T-helper 17 cell (primary cell): ENCODE measurements around the gene ILF3. TPM values are rescaled to one million over a fixed set of nuclear protein-coding genes. Genes with fewer than 3 reads are reported as not detected.
"Not testable (repeated sequence)": the region's sequence is repeated elsewhere in the genome, so short reads cannot be mapped to it uniquely, and the experiment has no call there.

Source experiments
- ATAC-seq: fragments of 150-1000 bp; cut with Tn5 transposase; 2 replicates; pipeline ENCODE4 v1.10.0; 2021; ENCODE audit warnings: mild to moderate bottlenecking, moderate library complexity
- DNase-seq, 3 donors: peaks; one replicate each; pipeline versions ENCODE4 v3.0.0 to v3.0.0-alpha.2; 2020 to 2021
- H3K9me3 ChIP-seq: one replicate; pipeline ENCODE4 v1.7.0; 2013; ENCODE audit warnings: low read length, mild to moderate bottlenecking; ENCODE audit not compliant: control insufficient read depth, poor library complexity, severe bottlenecking
- H3K27ac Mint-ChIP-seq: one replicate; pipeline ENCODE4 v1.8.0; 2022; ENCODE audit warnings: mild to moderate bottlenecking, moderate library complexity, mixed read lengths
- H3K27me3 Mint-ChIP-seq: one replicate; pipeline ENCODE4 v1.8.0; 2022; ENCODE audit warnings: mixed read lengths
- H3K36me3 Mint-ChIP-seq: one replicate; pipeline ENCODE4 v1.8.0; 2022; ENCODE audit warnings: low read depth, mixed read lengths
- H3K4me1 Mint-ChIP-seq: one replicate; pipeline ENCODE4 v1.8.0; 2022; ENCODE audit warnings: mild to moderate bottlenecking, mixed read lengths
- H3K4me3 Mint-ChIP-seq: one replicate; pipeline ENCODE4 v1.8.0; 2022; ENCODE audit warnings: mild to moderate bottlenecking, moderate library complexity, mixed read lengths
- total RNA-seq, 4 donors: library from RNA in 2 of 4; stranded (reverse) in 2 of 4; gene quantifications; one replicate each; pipeline ENCODE4 v1.2.3 and lab custom pipeline; 2022 to 2026

Gene ILF3
- total RNA-seq, 2 donors from 2014 or later, result 428 to 456 TPM

DNA sequence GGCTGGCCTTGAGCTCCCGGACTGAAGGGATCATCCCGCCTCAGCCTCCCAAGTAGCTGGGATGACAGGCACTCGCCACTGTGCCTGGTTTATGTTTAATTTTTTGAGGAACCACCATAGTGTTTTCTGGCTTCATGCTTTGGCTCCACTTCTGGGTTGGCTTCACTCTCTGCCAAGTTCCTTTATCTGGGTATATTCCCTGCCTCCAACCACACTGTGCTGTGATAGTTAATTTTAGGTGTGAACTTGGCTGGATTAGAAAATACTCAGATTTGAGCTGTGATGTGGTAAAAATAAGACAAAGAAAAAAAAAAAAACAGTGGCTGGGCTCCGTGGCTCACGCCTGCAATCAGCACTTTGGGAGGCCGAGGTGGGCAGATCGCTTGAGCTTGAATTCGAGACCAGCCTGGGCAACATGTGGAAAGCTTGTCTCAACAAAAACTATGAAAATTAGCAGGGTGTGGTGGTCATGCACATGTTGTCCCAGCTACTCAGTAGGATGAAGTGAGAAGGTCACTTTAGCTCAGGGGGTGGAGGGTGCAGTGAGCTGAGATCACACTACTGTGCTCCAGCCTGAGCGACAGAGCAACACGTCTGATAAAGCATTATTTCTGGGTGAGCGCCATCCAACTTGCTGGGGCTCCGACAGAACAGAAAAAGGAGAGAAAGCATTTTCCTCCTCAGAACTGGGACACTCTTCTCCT, 7.5 kb upstream of the ILF3 start:
- H3K27ac Mint-ChIP-seq, result no peak overlapping the region

DNA sequence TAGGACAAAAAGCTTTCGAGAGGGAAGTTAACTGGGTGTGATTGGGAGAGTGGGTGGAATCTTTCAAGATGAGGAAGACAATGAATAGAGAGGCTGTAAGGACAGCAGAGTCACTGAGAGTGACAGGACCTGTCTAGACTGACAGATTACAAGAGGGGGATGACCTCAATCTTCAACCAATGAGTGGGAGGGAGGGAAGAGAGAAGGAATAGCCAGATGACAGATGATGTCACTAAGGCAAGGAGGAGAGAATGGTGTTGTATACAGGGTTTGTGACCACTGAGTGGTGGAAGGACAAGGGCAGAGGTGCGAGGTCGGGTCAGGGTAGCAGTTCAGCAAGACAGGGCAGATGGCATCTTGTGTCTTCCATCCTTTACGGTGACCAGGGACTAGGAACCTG, 5.8 kb upstream of the ILF3 start:
- Mint-ChIP-seq H3K27ac (peak overlapping the region; percentile 86), H3K36me3 (no peaks in the 10 kb centered on the region), H3K4me3 (no peak overlapping the region), H3K27me3 (no peaks in the 10 kb centered on the region), H3K4me1 (peaks cover 25% of the 10 kb centered on the region)
- DNase-seq (no peak), ATAC-seq (no peak)
- no peaks in the 10 kb centered on the region for H3K9me3 ChIP-seq

More for the DNA sequence above, 7.5 kb upstream of the ILF3 start:
- DNase-seq (no peak), ATAC-seq (no peak)
- H3K4me3 Mint-ChIP-seq, result no peak overlapping the region
- H3K4me1 Mint-ChIP-seq, result peaks cover 26% of the 10 kb centered on the region
- H3K36me3 Mint-ChIP-seq, result no peaks in the 10 kb centered on the region
- H3K9me3 ChIP-seq, result no peaks in the 10 kb centered on the region
- no peaks in the 10 kb centered on the region for H3K27me3 Mint-ChIP-seq

DNA sequence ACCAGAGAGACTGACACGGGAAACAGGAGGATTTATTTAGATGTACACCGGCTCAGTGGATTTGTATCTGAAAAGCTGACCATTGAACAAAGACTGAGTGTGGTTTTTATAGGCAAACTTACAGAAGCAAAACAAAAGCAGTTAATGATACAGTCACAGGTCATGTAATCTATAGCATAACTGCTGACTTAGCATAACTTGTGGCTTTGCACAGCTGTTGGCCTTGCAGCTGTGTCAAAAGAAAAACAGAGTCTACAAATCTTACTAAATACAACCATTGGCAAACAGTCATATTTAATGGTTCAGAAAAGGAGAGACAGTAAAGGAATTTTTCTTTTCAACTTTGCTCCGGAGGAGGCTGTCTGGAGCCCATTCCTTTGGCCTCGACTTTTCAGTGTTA, 2.3 kb upstream of the ILF3 start:
- H3K9me3 ChIP-seq, result no peaks in the 10 kb centered on the region
- DNase-seq (no peak), ATAC-seq (no peak)
- Mint-ChIP-seq H3K36me3 (no peaks in the 10 kb centered on the region), H3K27me3 (no peaks in the 10 kb centered on the region), H3K27ac (peak overlapping the region; percentile 99), H3K4me3 (peak overlapping the region; percentile 63), H3K4me1 (peaks cover 32% of the 10 kb centered on the region)

DNA sequence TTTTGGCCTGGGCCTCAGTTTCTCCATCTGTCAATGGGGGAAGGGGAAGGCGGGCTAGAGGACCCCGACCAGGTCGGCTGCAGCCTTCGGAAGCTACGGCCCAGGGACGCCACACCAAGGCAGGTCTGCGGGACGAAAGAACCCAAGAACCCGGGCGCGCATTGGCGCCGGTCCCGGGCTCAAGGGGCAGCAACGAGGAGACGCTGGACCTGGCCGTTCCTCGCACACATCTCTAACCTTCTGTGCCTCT, 739 bp upstream of the ILF3 start:
- ATAC-seq (no peak), DNase-seq (no peak)
- Mint-ChIP-seq H3K4me3 (peak overlapping the region; percentile 93), H3K4me1 (peaks cover 36% of the 10 kb centered on the region), H3K27me3 (no peaks in the 10 kb centered on the region), H3K36me3 (peaks cover 2% of the 10 kb centered on the region), H3K27ac (peak overlapping the region; percentile 99)
- no peaks in the 10 kb centered on the region for H3K9me3 ChIP-seq

DNA sequence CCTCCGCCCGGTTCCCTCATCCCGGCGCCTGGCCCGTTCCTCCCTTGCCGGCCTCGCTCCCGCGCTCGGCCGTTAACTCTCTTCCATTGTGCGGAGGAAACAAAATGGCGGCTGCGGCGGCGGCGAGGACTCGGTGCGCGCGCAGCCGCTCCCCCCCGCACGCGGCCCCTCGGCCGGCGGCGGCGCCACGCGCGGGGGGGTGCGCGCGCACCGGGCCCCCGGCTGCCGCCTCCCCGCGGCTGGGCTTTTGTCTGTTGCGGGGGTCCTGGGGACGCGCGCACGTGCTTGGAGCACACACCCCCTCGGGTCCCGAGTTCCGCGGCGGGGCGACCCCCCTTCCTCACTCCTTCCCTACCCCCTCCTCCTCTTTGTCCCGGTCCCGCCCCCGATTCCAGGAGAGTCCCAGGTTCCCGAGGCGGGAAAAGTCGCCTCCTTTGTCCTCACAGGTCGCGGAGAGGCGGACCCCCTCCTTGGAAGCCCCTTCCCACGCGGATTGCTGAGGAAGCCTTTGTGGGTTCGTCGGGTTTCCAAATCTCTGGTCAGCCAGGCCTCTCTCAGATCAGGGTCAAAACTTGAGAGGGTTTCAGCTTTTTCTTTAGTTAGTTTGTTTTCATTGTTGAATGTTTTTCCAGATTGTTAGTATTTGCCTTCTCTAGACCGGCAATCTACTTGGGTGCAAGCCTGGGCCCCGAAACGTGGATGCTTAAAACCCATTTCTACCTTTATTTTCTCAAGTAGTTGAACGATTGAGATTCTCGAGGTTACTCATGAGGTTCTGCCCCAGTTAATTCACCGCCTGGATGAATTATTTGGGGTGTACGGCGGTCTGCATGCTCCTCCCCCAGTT, 687 bp downstream of the ILF3 start:
- DNase-seq, result peak; percentile 51 to 65 (median 64)
- Mint-ChIP-seq H3K4me3 (peak overlapping the region; percentile 93), H3K27me3 (no peaks in the 10 kb centered on the region), H3K27ac (peak overlapping the region; percentile 99), H3K4me1 (peaks cover 39% of the 10 kb centered on the region), H3K36me3 (peaks cover 2% of the 10 kb centered on the region)
- ATAC-seq, result peak; percentile 24
- H3K9me3 ChIP-seq, result no peaks in the 10 kb centered on the region

DNA sequence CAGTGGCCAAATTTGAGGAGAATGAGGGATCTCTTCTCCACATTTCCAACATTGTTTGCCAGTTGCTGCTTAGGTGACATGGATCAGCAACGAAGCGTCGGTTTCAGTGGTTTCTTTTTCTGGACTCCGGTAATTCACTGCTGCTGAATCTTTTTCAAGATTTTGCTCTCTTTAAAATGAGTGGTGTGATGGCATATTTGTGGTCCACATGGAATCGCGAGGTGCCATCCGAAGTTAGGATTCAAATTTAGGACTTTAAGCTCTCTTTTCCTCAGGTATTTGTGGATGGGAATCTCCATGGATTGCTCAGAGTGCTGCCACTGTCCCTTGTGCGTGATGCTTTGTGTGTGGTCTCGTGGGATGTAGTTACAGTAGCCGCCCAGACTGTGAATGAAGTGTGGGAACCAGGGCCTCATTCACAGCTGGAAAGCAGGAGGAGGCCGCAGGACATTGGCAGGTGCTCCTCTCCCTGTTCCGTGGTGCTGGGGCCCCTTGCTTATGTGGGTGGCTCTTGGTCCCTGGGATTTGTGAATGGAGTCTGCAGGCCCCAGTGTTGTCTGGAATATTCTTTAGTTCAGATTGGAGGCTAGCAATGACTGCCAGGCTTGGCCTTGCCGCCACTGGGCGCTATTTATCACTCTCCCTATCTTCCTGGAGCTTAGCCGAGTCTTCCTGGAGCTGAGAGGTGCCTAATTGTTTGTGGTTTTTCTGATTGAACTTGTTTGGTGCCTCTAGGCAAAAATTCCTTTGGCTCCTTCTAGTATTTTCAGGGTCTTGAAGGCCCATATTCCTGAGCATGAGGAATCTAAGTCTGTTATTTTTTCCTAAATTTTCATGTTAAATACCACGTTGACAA, 1.5 kb downstream of the ILF3 start:
- no peak for DNase-seq
- Mint-ChIP-seq H3K27me3 (no peaks in the 10 kb centered on the region), H3K27ac (peak overlapping the region; percentile 99), H3K4me3 (peak overlapping the region; percentile 93), H3K36me3 (peaks cover 2% of the 10 kb centered on the region), H3K4me1 (peaks cover 44% of the 10 kb centered on the region)
- ATAC-seq, result no peak
- H3K9me3 ChIP-seq, result no peaks in the 10 kb centered on the region

DNA sequence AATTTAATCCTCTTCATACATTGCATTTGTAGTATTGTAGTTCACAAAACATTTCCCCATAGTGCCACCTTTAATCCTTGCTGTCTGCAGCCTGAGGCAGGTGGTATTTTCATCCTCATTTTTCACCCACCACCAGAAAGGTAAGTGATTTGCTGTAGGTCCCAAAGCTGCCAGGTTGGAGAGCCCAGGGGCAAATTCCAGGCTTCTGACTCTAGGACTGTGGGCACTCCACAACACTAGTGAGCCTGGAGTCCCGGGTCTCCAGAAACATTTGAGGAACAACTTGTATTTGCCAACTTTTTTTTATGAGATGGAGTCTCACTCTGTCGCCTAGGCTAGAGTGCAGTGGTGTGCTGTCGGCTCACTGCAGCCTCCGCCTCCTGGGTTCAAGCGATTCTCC, 6.2 kb downstream of the ILF3 start:
- Mint-ChIP-seq H3K4me1 (peaks cover 48% of the 10 kb centered on the region), H3K4me3 (no peak overlapping the region)

DNA sequence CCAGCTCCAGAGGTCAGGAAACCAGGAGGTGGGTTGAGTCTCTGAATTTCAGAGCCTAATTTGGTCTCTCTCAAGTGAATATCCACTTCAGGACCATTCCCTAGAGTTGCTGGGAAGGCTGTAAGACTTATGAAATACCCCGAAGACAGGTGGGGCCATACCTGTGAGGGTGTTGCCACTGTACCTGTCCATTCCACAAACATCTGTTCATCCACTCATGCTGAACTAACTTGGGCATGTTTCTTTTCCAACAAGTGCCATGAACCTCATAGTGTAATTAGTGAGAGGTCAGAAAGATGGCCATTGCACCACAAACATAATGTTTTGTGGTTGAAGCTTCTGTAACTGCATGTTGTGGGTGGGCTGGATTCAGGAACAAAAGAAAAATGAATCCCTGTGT, 7.8 kb downstream of the ILF3 start:
- H3K27me3 Mint-ChIP-seq, result no peaks in the 10 kb centered on the region
- peaks cover 2% of the 10 kb centered on the region for H3K36me3 Mint-ChIP-seq
- no peaks in the 10 kb centered on the region for H3K9me3 ChIP-seq
- H3K4me1 Mint-ChIP-seq, result peaks cover 36% of the 10 kb centered on the region
- DNase-seq (no peak), ATAC-seq (no peak)
- no peak overlapping the region for H3K27ac Mint-ChIP-seq
- H3K4me3 Mint-ChIP-seq, result no peak overlapping the region

More for the DNA sequence above, 6.2 kb downstream of the ILF3 start:
- H3K27ac Mint-ChIP-seq, result peak overlapping the region; percentile 47
- no peak for ATAC-seq
- no peaks in the 10 kb centered on the region for H3K9me3 ChIP-seq
- DNase-seq, result no peak
- peaks cover 2% of the 10 kb centered on the region for H3K36me3 Mint-ChIP-seq
- no peaks in the 10 kb centered on the region for H3K27me3 Mint-ChIP-seq

DNA sequence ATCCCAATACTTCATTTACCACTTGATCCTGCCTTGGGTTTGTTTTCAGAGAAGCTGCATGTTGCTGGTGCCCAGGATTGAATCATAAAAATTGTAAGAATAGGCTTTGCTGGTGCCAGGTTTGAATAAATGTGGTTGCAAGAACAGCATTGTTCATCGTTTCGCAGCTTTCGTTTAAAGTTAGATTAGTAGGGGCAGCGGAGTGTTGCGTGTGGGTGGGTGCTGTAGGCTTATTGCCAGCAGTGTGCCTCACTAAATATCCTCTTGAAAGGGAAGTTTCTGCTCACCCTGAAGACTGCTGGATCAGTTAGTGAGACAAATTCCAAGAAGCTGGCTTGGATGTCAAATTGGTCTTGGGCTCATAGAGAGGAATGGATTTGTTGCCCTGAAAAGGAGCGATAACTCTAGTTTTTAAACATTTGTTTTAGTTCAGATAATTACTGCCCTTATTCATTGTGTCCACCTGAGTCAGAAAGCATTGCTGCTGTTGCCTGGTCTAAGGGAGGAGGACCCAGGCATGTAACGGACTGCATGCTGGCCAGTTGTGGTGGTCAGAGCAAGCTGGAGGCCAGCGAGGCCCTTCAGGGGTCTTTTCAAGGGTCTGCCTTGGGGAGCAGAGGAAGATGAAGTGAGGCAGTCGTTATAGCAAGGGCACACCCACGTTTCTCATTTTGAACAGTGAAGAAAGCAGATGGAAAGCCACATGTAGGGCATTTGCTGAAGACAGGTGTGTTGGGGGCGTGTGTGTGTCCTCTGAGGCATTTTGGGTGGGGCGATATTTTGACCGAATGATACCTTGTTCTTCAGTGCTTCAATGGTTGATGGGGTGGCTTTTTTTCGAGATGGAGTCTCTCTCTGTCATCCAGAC, 8.5 kb downstream of the ILF3 start:
- no peaks in the 10 kb centered on the region for H3K9me3 ChIP-seq
- DNase-seq (no peak), ATAC-seq (peak; percentile 19)
- no peak overlapping the region for H3K27ac Mint-ChIP-seq
- no peaks in the 10 kb centered on the region for H3K36me3 Mint-ChIP-seq
- peak overlapping the region; percentile 62 for H3K4me3 Mint-ChIP-seq
- H3K27me3 Mint-ChIP-seq, result no peaks in the 10 kb centered on the region
- H3K4me1 Mint-ChIP-seq, result peaks cover 32% of the 10 kb centered on the region

DNA sequence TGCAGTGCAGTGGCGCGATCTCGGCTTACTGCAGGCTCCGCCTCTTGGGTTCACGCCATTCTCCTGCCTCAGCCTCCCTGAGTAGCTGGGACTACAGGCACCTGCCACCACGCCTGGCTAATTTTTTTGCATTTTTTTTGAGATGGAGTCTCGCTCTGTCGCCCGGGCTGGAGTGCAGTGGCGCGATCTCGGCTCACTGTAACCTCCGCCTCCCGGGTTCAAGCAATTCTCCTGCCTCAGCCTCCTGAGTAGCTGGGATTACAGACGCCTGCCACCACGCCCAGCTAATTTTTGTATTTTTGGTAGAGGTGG, 9.1 kb downstream of the ILF3 start:
- H3K36me3 Mint-ChIP-seq, H3K27ac Mint-ChIP-seq, H3K27me3 Mint-ChIP-seq, DNase-seq, H3K9me3 ChIP-seq: not testable (repeated sequence)
- Mint-ChIP-seq H3K4me3 (peak overlapping the region; percentile 62), H3K4me1 (peaks cover 37% of the 10 kb centered on the region)
- ATAC-seq, result peak; percentile 17

DNA sequence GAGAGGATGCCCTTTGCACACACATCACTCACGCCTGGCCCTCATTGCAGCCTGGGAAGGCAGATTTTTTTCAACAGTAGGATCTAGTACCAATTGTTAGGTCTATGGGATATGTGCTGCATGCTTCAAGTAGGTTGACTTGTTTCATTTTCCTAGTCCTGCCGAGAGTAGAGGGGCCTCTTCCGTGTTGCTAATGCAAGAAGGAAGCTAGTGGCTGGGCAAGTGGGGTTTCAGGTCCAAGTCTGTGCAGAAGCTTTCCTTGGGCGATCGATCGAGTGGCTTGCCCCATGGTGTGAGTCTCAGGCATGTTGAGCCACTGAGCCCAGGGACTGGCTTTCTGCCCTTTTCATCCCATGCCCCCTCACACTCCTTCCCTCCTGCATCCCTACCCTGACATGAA, 13.7 kb downstream of the ILF3 start:
- no peak for DNase-seq
- Mint-ChIP-seq H3K4me3 (no peak overlapping the region), H3K27me3 (no peaks in the 10 kb centered on the region), H3K36me3 (no peaks in the 10 kb centered on the region), H3K4me1 (peaks cover 32% of the 10 kb centered on the region), H3K27ac (no peak overlapping the region)
- H3K9me3 ChIP-seq, result no peaks in the 10 kb centered on the region
- no peak for ATAC-seq

DNA sequence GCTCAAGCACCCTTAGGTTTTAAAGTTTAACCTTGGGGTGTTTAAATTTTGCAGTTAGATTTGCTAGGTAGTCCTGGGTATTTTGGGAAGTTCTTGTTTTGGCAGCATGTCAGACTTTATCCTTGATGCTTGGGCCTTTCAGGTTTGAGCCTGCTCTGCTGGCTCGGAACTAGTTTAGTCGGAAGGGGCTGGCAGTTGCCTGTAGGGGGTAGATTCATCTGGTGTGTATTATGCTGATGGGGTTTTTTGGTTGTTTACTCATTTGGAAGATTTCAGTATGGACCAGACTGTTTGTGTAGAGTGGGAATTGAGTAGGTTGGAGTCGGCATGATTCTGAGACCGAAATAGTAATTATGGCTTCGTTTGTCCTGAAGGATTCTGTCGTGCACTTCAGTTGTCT, 15.1 kb downstream of the ILF3 start:
- ATAC-seq (no peak), DNase-seq (no peak)
- H3K27ac Mint-ChIP-seq, result peak overlapping the region; percentile 76
- H3K36me3 Mint-ChIP-seq, result no peaks in the 10 kb centered on the region
- H3K4me1 Mint-ChIP-seq, result peaks cover 26% of the 10 kb centered on the region
- peak overlapping the region; percentile 47 for H3K4me3 Mint-ChIP-seq
- H3K27me3 Mint-ChIP-seq, result no peaks in the 10 kb centered on the region
- no peaks in the 10 kb centered on the region for H3K9me3 ChIP-seq

DNA sequence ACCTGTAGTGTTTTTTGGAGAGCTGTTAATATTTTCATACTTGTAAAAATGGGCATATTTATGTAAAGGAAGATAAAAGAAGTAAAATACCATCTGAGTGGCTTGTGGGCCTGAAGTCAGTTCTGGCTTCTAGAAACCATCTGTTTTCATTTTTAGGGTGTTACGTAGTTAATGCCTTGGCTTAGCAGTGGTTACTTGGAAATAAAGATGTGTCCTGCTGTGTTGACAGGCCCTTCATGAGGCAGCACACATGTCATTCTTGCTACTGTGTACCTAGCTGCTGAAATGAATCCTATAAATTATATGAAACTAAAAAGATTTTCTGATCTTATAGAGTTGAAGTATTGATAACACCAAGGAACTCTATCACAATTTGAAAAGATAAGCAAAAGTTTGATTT, 16.0 kb downstream of the ILF3 start:
- no peaks in the 10 kb centered on the region for H3K9me3 ChIP-seq
- H3K27ac Mint-ChIP-seq, result peak overlapping the region; percentile 76
- ATAC-seq (no peak), DNase-seq (no peak)
- no peaks in the 10 kb centered on the region for H3K27me3 Mint-ChIP-seq
- no peaks in the 10 kb centered on the region for H3K36me3 Mint-ChIP-seq
- peaks cover 24% of the 10 kb centered on the region for H3K4me1 Mint-ChIP-seq
- peak overlapping the region; percentile 36 for H3K4me3 Mint-ChIP-seq
